ENCODE data around the gene CES4A.

DNA sequence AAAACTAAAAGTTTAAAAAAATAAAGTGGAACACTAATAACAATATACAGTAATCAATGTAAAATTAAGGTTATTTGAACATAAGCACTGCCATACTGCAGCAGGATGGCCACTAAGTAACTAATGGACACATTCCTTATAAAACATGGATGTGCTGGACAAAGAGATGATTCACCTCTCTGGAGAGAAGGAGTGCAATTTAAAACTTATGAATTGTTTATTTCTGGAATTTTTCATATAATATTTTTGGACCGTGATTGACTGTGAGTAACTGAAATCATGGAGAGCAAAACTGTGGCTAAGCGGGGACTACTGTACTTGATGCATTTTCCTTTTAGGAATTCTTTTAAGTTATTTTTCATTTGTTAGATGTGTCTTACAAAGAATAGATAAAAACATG lies 62.4 kb downstream of the CES4A start:
- TF ChIP-seq CTCF (conservative IDR thresholded peaks at IDR 0.05; ENCODE audit: low read length) (no peak), EZH2phosphoT487 (IDR thresholded peaks at IDR 0.05; ENCODE audit: borderline replicate concordance) (no peak)

All from Loucy (cell line).